H1 (cell line): ENCODE results near the gene MSL1. TPM values are rescaled to one million over a fixed set of nuclear protein-coding genes. Genes with fewer than 3 reads are reported as not detected.

ENCODE experiments used
- ASH2L ChIP-seq: fragments of 200-600, 300-600 bp; sonication (generic); IDR thresholded peaks from one replicate; pipeline ENCODE4 v1.7.1; 2017; ENCODE audit warnings: low read length
- ATF3 ChIP-seq: IDR thresholded peaks from 2 replicates; pipeline ENCODE4 v1.6.1; 2011; ENCODE audit warnings: low read depth, mild to moderate bottlenecking, low read length; ENCODE audit not compliant: insufficient read depth
- BCL11A ChIP-seq, 2 experiments: IDR thresholded peaks; one replicate each; pipeline ENCODE4 v1.6.1; 2011; ENCODE audit warnings: low read depth in 2 of 2, low read length in 2 of 2, mild to moderate bottlenecking in 2 of 2
- CBX5 ChIP-seq: fragments of 300-800, 300-1000 bp; sonication (generic); IDR thresholded peaks from 2 replicates; pipeline ENCODE4 v1.7.1; 2016; ENCODE audit warnings: antibody characterized with exemption, low read length, low read depth
- E2F6 ChIP-seq: IDR thresholded peaks from 2 replicates; pipeline ENCODE4 v1.6.1; 2012; ENCODE audit warnings: inconsistent platforms
- KDM1A ChIP-seq: fragments of 200-600, 300-600 bp; sonication (generic); IDR thresholded peaks from 2 replicates; pipeline ENCODE4 v1.7.1; 2016; ENCODE audit warnings: mild to moderate bottlenecking, low read length, borderline replicate concordance
- KDM5A ChIP-seq: fragments of 200-600 bp; IDR thresholded peaks from 2 replicates; pipeline ENCODE4 v1.7.1; 2012; ENCODE audit warnings: mild to moderate bottlenecking, low read length, inconsistent platforms, mixed read lengths
- MAX ChIP-seq: IDR thresholded peaks from 2 replicates; pipeline ENCODE4 v1.6.1; 2012; ENCODE audit warnings: inconsistent platforms
- NANOG ChIP-seq: IDR thresholded peaks from 2 replicates; pipeline ENCODE4 v1.6.1; 2011; ENCODE audit warnings: low read length, low read depth, mild to moderate bottlenecking, inconsistent platforms; ENCODE audit not compliant: insufficient read depth, poor library complexity, severe bottlenecking
- POLR2AphosphoS5 ChIP-seq: IDR thresholded peaks from 2 replicates; pipeline ENCODE4 v1.6.1; 2011; ENCODE audit warnings: low read depth, low read length
- POU5F1 ChIP-seq: IDR thresholded peaks from 2 replicates; pipeline ENCODE4 v1.6.1; 2011; ENCODE audit warnings: low read depth, mild to moderate bottlenecking, low read length, moderate library complexity
- RAD21 ChIP-seq, 2 experiments: IDR thresholded peaks in 1 of 2; conservative IDR thresholded peaks in 1 of 2; 2 replicates each; pipeline ENCODE4 v1.6.1; 2011; ENCODE audit warnings: low read depth in 2 of 2, low read length in 2 of 2, improper control_type of control experiment in 1 of 2, inconsistent platforms in 1 of 2, mild to moderate bottlenecking in 1 of 2, moderate library complexity in 1 of 2
- RBBP5 ChIP-seq: IDR thresholded peaks from 2 replicates; pipeline ENCODE4 v1.7.1; 2012; ENCODE audit warnings: low read depth, mild to moderate bottlenecking, inconsistent platforms, low read length, moderate library complexity, borderline replicate concordance
- RFX5 ChIP-seq: IDR thresholded peaks from 2 replicates; pipeline ENCODE4 v1.6.1; 2011; ENCODE audit warnings: low read depth, low read length, improper control_type of control experiment, borderline replicate concordance
- RNF2 ChIP-seq: fragments of 200-900, 300-1000 bp; sonication (generic); IDR thresholded peaks from 2 replicates; pipeline ENCODE4 v1.7.1; 2016; ENCODE audit warnings: borderline replicate concordance, low read depth, mild to moderate bottlenecking, antibody characterized with exemption, low read length; ENCODE audit not compliant: poor library complexity, severe bottlenecking; ENCODE audit errors: missing control alignments
- SAP30 ChIP-seq: fragments of 300-600 bp; sonication (generic); IDR thresholded peaks from 2 replicates; pipeline ENCODE4 v1.7.1; 2012; ENCODE audit warnings: low read length, moderate library complexity, mild to moderate bottlenecking, inconsistent platforms; ENCODE audit not compliant: insufficient read depth, insufficient replicate concordance
- SP2 ChIP-seq: IDR thresholded peaks from 2 replicates; pipeline ENCODE4 v1.6.1; 2012; ENCODE audit warnings: mild to moderate bottlenecking, low read length, inconsistent platforms
- SUZ12 ChIP-seq: fragments of 200-600 bp; sonication (generic); IDR thresholded peaks from 2 replicates; pipeline ENCODE4 v1.6.1; 2012; ENCODE audit warnings: mild to moderate bottlenecking, inconsistent platforms, low read length, moderate library complexity, mixed read lengths
- TAF1 ChIP-seq: IDR thresholded peaks from 2 replicates; pipeline ENCODE4 v1.6.1; 2011; ENCODE audit warnings: mild to moderate bottlenecking, low read depth, low read length
- TCF12 ChIP-seq: IDR thresholded peaks from 2 replicates; pipeline ENCODE4 v1.6.1; 2011; ENCODE audit warnings: low read depth, mild to moderate bottlenecking, low read length
- ZNF274 ChIP-seq: IDR thresholded peaks from 2 replicates; pipeline ENCODE4 v1.7.0; 2012; ENCODE audit warnings: low read length, borderline replicate concordance; ENCODE audit errors: extremely low read depth
- polyA plus RNA-seq, 7 experiments: library from polyadenylated mRNA; depleted of rRNA in 3 of 7; stranded (reverse) in 5 of 7; unstranded in 2 of 7; fragments of >200 nt in 5 of 7; fragments of 200-250 nt in 2 of 7; gene quantifications; 1 replicate in 5 of 7; 2 replicates in 1 of 7; 4 replicates in 1 of 7; pipeline versions ENCODE4 v1.2.1 to v1.2.3, GENCODE V29; 2011 to 2013; ENCODE audit warnings: missing spikeins in 2 of 7, mixed read lengths in 2 of 7
- total RNA-seq: library from RNA; stranded (reverse); fragmentation: NEBNext Ultra II Directional; extraction: Animal tissue kit (Norgen Biotek cat#: 25700); gene quantifications from 2 replicates; pipeline ENCODE4 v1.2.1, GENCODE V29; 2021

MSL1 gene
- total and polyA plus RNA-seq, 2 of the 8 experiments (the other 6 are each of a cell fraction or from before 2014, with no cell fraction given), result 24.1 to 66.5 TPM

- TF ChIP-seq TCF12 (no peak), ASH2L (peak; percentile 64), ZNF274 (no peak), RBBP5 (no peak), SUZ12 (no peak), TAF1 (peak; percentile 62), ATF3 (0 out of 2 replicates have a peak, but pooled peaks have one; percentile 1), BCL11A (IDR thresholded peaks at IDR 0.05; ENCODE audit: low read depth in 2 of 2, low read length in 2 of 2) (no peak), RNF2 (no peak), RAD21 (IDR thresholded peaks at IDR 0.05 in 1 of 2, conservative IDR thresholded peaks at IDR 0.05 in 1 of 2; ENCODE audit: low read depth in 2 of 2, low read length in 2 of 2) (0 out of 4 replicates have a peak, but pooled peaks of 1 of the 2 experiments have one; percentile 6), E2F6 (no peak), KDM1A (peak; percentile 96), CBX5 (no peak), SAP30 (no peak), KDM5A (no peak), NANOG (no peak), MAX (peak; percentile 53; the same call in 1 of the 2 replicates), SP2 (no peak), POU5F1 (no peak), POLR2AphosphoS5 (peak; percentile 41), RFX5 (no peak)
These were observed 1.4 kb downstream of the MSL1 start (continued) for GRCh38 chr17:40122999-40123810.
